K562 (cell line): ENCODE measurements around the gene ENDOD1.

ENCODE experiments used
- BDP1 ChIP-seq: IDR thresholded peaks from 3 replicates; pipeline ENCODE4 v1.6.1; 2011; ENCODE audit not compliant: insufficient read length, insufficient read depth
- CTCF ChIP-seq, 3 experiments: IDR thresholded peaks in 2 of 3; conservative IDR thresholded peaks in 1 of 3; 2 replicates each; pipeline ENCODE4 v1.5.1; 2011 to 2012; ENCODE audit warnings: low read length in 3 of 3, mild to moderate bottlenecking in 3 of 3, control low read depth in 2 of 3, improper control_type of control experiment in 1 of 3, inconsistent platforms in 1 of 3, low read depth in 1 of 3, mixed read lengths in 1 of 3, moderate library complexity in 1 of 3; ENCODE audit not compliant: insufficient read depth in 2 of 3
- L3MBTL2 ChIP-seq: fragments of 450-650 bp; IDR thresholded peaks from 2 replicates; pipeline ENCODE4 v1.6.1; 2016; ENCODE audit warnings: mild to moderate bottlenecking, moderate library complexity
- SP1 ChIP-seq: sonication (generic); formaldehyde crosslinking; IDR thresholded peaks from 2 replicates; pipeline ENCODE4 v1.8.1; 2022; ENCODE audit warnings: mild to moderate bottlenecking, missing genetic modification reagents
- ZNF561 ChIP-seq: fragments of 450-650 bp; formaldehyde crosslinking; conservative IDR thresholded peaks from 2 replicates; pipeline ENCODE4 v1.4.0; 2020; ENCODE audit warnings: mild to moderate bottlenecking, moderate library complexity

DNA sequence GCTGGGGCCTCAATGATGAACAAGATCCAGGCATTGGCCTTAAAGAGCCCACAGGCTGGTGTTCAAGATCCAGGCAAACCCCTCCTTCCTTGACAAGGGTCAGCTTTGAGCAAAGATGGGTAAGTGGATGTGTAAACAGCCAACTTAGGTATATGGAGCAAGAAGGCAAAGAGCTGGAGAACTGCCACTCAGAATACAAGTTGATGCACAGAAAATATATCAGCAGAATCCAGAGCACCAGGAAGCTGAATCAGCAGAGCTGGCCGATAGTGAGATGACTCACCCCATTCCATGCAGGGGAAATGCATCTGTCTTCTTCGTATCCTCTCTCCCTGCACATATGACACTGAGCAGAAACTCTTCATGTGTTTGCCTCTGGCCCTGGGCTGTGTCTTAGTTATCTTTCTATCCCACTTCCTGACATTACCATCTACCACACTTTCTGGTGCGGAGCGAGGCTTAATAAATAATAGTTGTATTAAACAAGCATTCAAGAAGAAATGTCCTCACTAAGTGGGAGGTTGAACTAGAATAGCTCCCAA lies 57.8 kb downstream of the ENDOD1 start:
- TF ChIP-seq BDP1 (no peak), L3MBTL2 (peak; percentile 50; the same call in 1 of the 2 replicates), SP1 (CRISPR knock-in tag) (no peak), CTCF (IDR thresholded peaks at IDR 0.05 in 2 of 3, conservative IDR thresholded peaks at IDR 0.05 in 1 of 3; ENCODE audit: insufficient read depth in 2 of 3, low read depth in 1 of 3, low read length in 3 of 3) (no peak), ZNF561 (no peak)
